ENCODE data around the gene PYGO2.

- peak; percentile 71 to 96 (median 91) for TF ChIP-seq CTCF (IDR thresholded peaks at IDR 0.05)
- peak; percentile 74 for TF ChIP-seq POLR2AphosphoS5 (IDR thresholded peaks at IDR 0.05)
- peak; percentile 59 for TF ChIP-seq POLR2A (IDR thresholded peaks at IDR 0.05)
Observed at GRCh38 chr1:154961207-154962155, at the start of gene PYGO2.

All from prostate gland (tissue), 2 donors.